H1 (cell line): ENCODE results near the gene COLEC11. TPM values are rescaled to one million over a fixed set of nuclear protein-coding genes. Genes with fewer than 3 reads are reported as not detected.

ENCODE experiments used
- RXRA ChIP-seq: IDR thresholded peaks from 2 replicates; pipeline ENCODE4 v1.6.1; 2011; ENCODE audit warnings: low read depth, mild to moderate bottlenecking, low read length, moderate library complexity; ENCODE audit not compliant: insufficient read depth
- SAP30 ChIP-seq: fragments of 300-600 bp; sonication (generic); IDR thresholded peaks from 2 replicates; pipeline ENCODE4 v1.7.1; 2012; ENCODE audit warnings: low read length, moderate library complexity, mild to moderate bottlenecking, inconsistent platforms; ENCODE audit not compliant: insufficient read depth, insufficient replicate concordance
- polyA plus RNA-seq, 7 experiments: library from polyadenylated mRNA; depleted of rRNA in 3 of 7; stranded (reverse) in 5 of 7; unstranded in 2 of 7; fragments of >200 nt in 5 of 7; fragments of 200-250 nt in 2 of 7; gene quantifications; 1 replicate in 5 of 7; 2 replicates in 1 of 7; 4 replicates in 1 of 7; pipeline versions ENCODE4 v1.2.1 to v1.2.3, GENCODE V29; 2011 to 2013; ENCODE audit warnings: missing spikeins in 2 of 7, mixed read lengths in 2 of 7
- total RNA-seq: library from RNA; stranded (reverse); fragmentation: NEBNext Ultra II Directional; extraction: Animal tissue kit (Norgen Biotek cat#: 25700); gene quantifications from 2 replicates; pipeline ENCODE4 v1.2.1, GENCODE V29; 2021

The COLEC11 gene
- total and polyA plus RNA-seq, 2 of the 8 experiments (the other 6 are each of a cell fraction or from before 2014, with no cell fraction given), result 0.47 to 0.80 TPM

DNA sequence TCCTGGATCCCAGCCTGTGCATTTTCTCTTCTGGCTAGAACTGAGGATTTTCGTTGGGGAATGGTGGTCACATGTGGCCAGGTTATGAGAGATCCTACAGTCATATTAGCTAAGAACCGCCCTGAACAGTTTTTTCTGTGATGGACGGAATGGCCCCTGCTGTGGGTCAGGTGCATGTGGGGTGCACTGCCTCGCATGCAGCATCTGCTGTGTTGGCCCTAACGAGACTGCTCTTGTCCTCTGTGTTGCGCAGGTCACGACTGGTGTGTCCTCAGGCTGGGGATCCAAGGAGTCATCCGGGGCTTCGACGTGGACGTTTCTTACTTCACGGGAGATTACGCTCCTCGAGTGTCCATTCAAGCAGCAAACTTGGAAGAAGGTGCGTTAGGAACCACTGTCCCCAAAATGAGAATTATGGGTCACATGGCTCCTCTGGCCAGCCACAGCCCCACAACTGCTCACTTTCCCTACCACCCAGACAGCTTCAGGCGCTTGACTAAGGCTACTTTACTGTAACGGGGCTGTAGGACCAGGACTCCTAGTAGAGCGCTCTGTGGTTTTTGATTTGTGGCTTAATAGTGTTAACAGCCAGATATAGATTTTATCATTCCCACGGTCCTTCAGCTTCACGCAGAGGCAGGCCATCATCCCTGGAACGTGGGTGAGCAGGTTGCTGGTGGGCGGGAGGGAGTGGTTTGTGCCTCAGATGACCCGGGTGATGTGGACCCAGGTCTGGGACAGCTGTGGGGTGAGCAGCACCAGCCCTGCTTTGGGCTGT is 84.9 kb downstream of the COLEC11 start (continued):
- TF ChIP-seq SAP30 (no peak), RXRA (no peak)
